IMR-90 (cell line): ENCODE measurements around the gene NEK2. TPM values are rescaled to one million over a fixed set of nuclear protein-coding genes. Genes with fewer than 3 reads are reported as not detected.

Experiments
- ATAC-seq: fragments of 200-7000 bp; cut with Tn5 transposase; 2 replicates; pipeline ENCODE4 v1.9.1; 2020; ENCODE audit warnings: low read depth, mild to moderate bottlenecking, moderate library complexity
- BruUV-seq: library from RNA; stranded (reverse); fragments of 400-500 nt; replicated peaks from 2 replicates; lab custom pipeline; 2021; lab: Mats Ljungman, UMichigan
- CTCF ChIA-PET: fragments of 300-600 bp; formaldehyde crosslinking; extraction: SDS; loops from one replicate; lab custom pipeline; 2021; ENCODE audit warnings: antibody characterized with exemption; lab: Yijun Ruan, JAX
- POLR2A ChIA-PET: fragments of 300-600 bp; sonication (Branson Sonifier 250); formaldehyde crosslinking; loops from one replicate; lab custom pipeline; 2022; ENCODE audit warnings: antibody characterized with exemption; ENCODE audit not compliant: unreplicated experiment; lab: Charles Lee
- DNase-seq: peaks from one replicate; pipeline ENCODE4 v3.0.0; 2013
- H2AFZ ChIP-seq: replicated peaks from 2 replicates; pipeline ENCODE3; 2013; ENCODE audit warnings: low read length, mild to moderate bottlenecking; ENCODE audit not compliant: poor library complexity
- H2AK5ac ChIP-seq: 2 replicates; pipeline ENCODE4 v1.6.1; 2013; ENCODE audit warnings: low read depth, low read length, inconsistent platforms
- H2AK9ac ChIP-seq: replicated peaks from 2 replicates; pipeline ENCODE3; 2013; ENCODE audit warnings: mild to moderate bottlenecking, low read depth, low read length, moderate library complexity; ENCODE audit not compliant: poor library complexity
- H2BK120ac ChIP-seq: 2 replicates; pipeline ENCODE4 v1.6.1; 2013; ENCODE audit warnings: low read depth, low read length, inconsistent platforms
- H2BK15ac ChIP-seq: 3 replicates; pipeline ENCODE4 v1.6.1; 2013; ENCODE audit warnings: low read depth, low read length, inconsistent platforms
- H2BK20ac ChIP-seq: 2 replicates; pipeline ENCODE4 v1.6.1; 2013; ENCODE audit warnings: low read depth, mild to moderate bottlenecking, inconsistent platforms, low read length, moderate library complexity
- H2BK5ac ChIP-seq: 2 replicates; pipeline ENCODE4 v1.6.1; 2013; ENCODE audit warnings: mild to moderate bottlenecking, low read depth, low read length, inconsistent platforms; ENCODE audit not compliant: poor library complexity, severe bottlenecking
- H3K14ac ChIP-seq: replicated peaks from 2 replicates; pipeline ENCODE4 v1.6.1; 2013; ENCODE audit warnings: low read depth, low read length, inconsistent platforms
- H3K18ac ChIP-seq: 2 replicates; pipeline ENCODE4 v1.6.1; 2013; ENCODE audit warnings: low read depth, low read length, control low read depth
- H3K23ac ChIP-seq: 2 replicates; pipeline ENCODE4 v1.6.1; 2013; ENCODE audit warnings: low read depth, low read length, inconsistent platforms
- H3K27ac ChIP-seq: 2 replicates; pipeline ENCODE4 v1.5.1; 2013; ENCODE audit warnings: mild to moderate bottlenecking, control low read depth, low read length; ENCODE audit not compliant: insufficient read depth
- H3K27me3 ChIP-seq: 2 replicates; pipeline ENCODE4 v1.6.1; 2013; ENCODE audit warnings: low read length; ENCODE audit not compliant: control insufficient read depth, insufficient read depth
- H3K36me3 ChIP-seq: 2 replicates; pipeline ENCODE4 v1.6.1; 2013; ENCODE audit warnings: low read length, mixed read lengths; ENCODE audit not compliant: control insufficient read depth, insufficient read depth
- H3K4ac ChIP-seq: 2 replicates; pipeline ENCODE4 v1.6.1; 2013; ENCODE audit warnings: low read depth, low read length, inconsistent platforms
- H3K4me1 ChIP-seq: 2 replicates; pipeline ENCODE4 v1.6.1; 2013; ENCODE audit warnings: low read length, mixed read lengths; ENCODE audit not compliant: control insufficient read depth, insufficient read depth
- H3K4me2 ChIP-seq: 2 replicates; pipeline ENCODE4 v1.6.1; 2013; ENCODE audit warnings: low read depth, mild to moderate bottlenecking, control low read depth, low read length, moderate library complexity
- H3K4me3 ChIP-seq: 2 replicates; pipeline ENCODE4 v1.5.1; 2013; ENCODE audit warnings: low read depth, mild to moderate bottlenecking, control low read depth, low read length, moderate library complexity; ENCODE audit not compliant: insufficient read depth
- H3K56ac ChIP-seq: 2 replicates; pipeline ENCODE4 v1.6.1; 2013; ENCODE audit warnings: low read length, inconsistent platforms; ENCODE audit not compliant: insufficient read depth; ENCODE audit errors: extremely low read depth
- H3K79me1 ChIP-seq, 2 experiments: 2 replicates each; pipeline ENCODE4 v1.6.1; 2013; ENCODE audit warnings: low read length in 2 of 2, inconsistent platforms in 1 of 2, low read depth in 1 of 2
- H3K9ac ChIP-seq: 2 replicates; pipeline ENCODE4 v1.6.1; 2013; ENCODE audit warnings: low read depth, low read length, control low read depth
- H3K9me1 ChIP-seq: 2 replicates; pipeline ENCODE4 v1.6.1; 2013; ENCODE audit warnings: low read length, inconsistent platforms; ENCODE audit not compliant: insufficient read depth
- H3K9me3 ChIP-seq: 2 replicates; pipeline ENCODE4 v1.6.1; 2013; ENCODE audit warnings: low read length; ENCODE audit not compliant: control insufficient read depth, insufficient read depth
- H4K20me1 ChIP-seq: 2 replicates; pipeline ENCODE4 v1.6.1; 2013; ENCODE audit warnings: low read length, inconsistent platforms; ENCODE audit not compliant: insufficient read depth
- H4K5ac ChIP-seq: 2 replicates; pipeline ENCODE4 v1.6.1; 2013; ENCODE audit warnings: mild to moderate bottlenecking, low read depth, low read length, control low read depth
- H4K8ac ChIP-seq, 2 experiments: 2 replicates each; pipeline ENCODE4 v1.6.1; 2013; ENCODE audit warnings: low read depth in 2 of 2, low read length in 2 of 2, control low read depth in 1 of 2, inconsistent platforms in 1 of 2
- H4K91ac ChIP-seq: 2 replicates; pipeline ENCODE4 v1.6.1; 2013; ENCODE audit warnings: low read depth, low read length, inconsistent platforms; ENCODE audit not compliant: insufficient read depth
- BHLHE40 ChIP-seq: fragments of 150-350 bp; IDR thresholded peaks from 2 replicates; pipeline ENCODE4 v1.6.1; 2016; ENCODE audit warnings: mild to moderate bottlenecking, low read depth, low read length
- CEBPB ChIP-seq: IDR thresholded peaks from 2 replicates; pipeline ENCODE4 v1.6.1; 2012; ENCODE audit warnings: low read depth, low read length, improper control_type of control experiment
- CHD1 ChIP-seq: IDR thresholded peaks from 2 replicates; pipeline ENCODE4 v1.6.1; 2012; ENCODE audit warnings: low read depth, low read length, improper control_type of control experiment
- CTCF ChIP-seq: conservative IDR thresholded peaks from 2 replicates; pipeline ENCODE4 v1.5.1; 2012; ENCODE audit warnings: mild to moderate bottlenecking, low read depth, low read length, improper control_type of control experiment
- FOS ChIP-seq: fragments of 150-350 bp; IDR thresholded peaks from 2 replicates; pipeline ENCODE4 v1.6.1; 2016; ENCODE audit warnings: low read depth, low read length
- MAFK ChIP-seq: IDR thresholded peaks from 2 replicates; pipeline ENCODE4 v1.6.1; 2012; ENCODE audit warnings: low read depth, low read length, improper control_type of control experiment
- MAZ ChIP-seq: IDR thresholded peaks from 2 replicates; pipeline ENCODE4 v1.6.1; 2012; ENCODE audit warnings: low read depth, mild to moderate bottlenecking, low read length, improper control_type of control experiment, moderate library complexity, borderline replicate concordance
- MXI1 ChIP-seq: IDR thresholded peaks from 2 replicates; pipeline ENCODE4 v1.6.1; 2012; ENCODE audit warnings: low read depth, mild to moderate bottlenecking, low read length, moderate library complexity, borderline replicate concordance
- NFE2L2 ChIP-seq: fragments of 150-350 bp; IDR thresholded peaks from 2 replicates; pipeline ENCODE4 v1.6.1; 2016; ENCODE audit warnings: low read depth, mild to moderate bottlenecking, low read length
- POLR2A ChIP-seq: IDR thresholded peaks from 2 replicates; pipeline ENCODE4 v1.6.1; 2012; ENCODE audit warnings: mild to moderate bottlenecking, low read depth, low read length
- RAD21 ChIP-seq: IDR thresholded peaks from 2 replicates; pipeline ENCODE4 v1.6.1; 2012; ENCODE audit warnings: low read length, improper control_type of control experiment
- RCOR1 ChIP-seq: IDR thresholded peaks from 2 replicates; pipeline ENCODE4 v1.6.1; 2012; ENCODE audit warnings: mild to moderate bottlenecking, low read length, improper control_type of control experiment; ENCODE audit not compliant: insufficient replicate concordance
- RFX5 ChIP-seq: IDR thresholded peaks from 2 replicates; pipeline ENCODE4 v1.8.0; 2012; ENCODE audit warnings: low read depth, mild to moderate bottlenecking, low read length, moderate library complexity
- SMC3 ChIP-seq: fragments of 150-350 bp; IDR thresholded peaks from 2 replicates; pipeline ENCODE4 v1.6.1; 2016; ENCODE audit warnings: low read depth, mild to moderate bottlenecking, antibody characterized with exemption, low read length, moderate library complexity
- USF2 ChIP-seq: fragments of 150-350 bp; IDR thresholded peaks from 2 replicates; pipeline ENCODE4 v1.6.1; 2017; ENCODE audit warnings: mild to moderate bottlenecking, antibody characterized with exemption, low read length, low read depth
- WGBS, 2 experiments: methylation state at CpG; one replicate each; pipeline versions ENCODE4 v1.1.5 to v1.1.7; 2013; ENCODE audit warnings: missing lambda C conversion rate in 2 of 2; ENCODE audit not compliant: insufficient read length in 1 of 2; ENCODE audit errors: extremely low coverage in 2 of 2; 5-methylcytosine and 5-hydroxymethylcytosine counted together
- dilution Hi-C: fragments of 300-500 bp; cut with HindIII; formaldehyde crosslinking; loops from one replicate; pipeline ENCODE4 v1.14.3; 2018; ENCODE audit warnings: low sequenced_read_pairs; ENCODE audit not compliant: unreplicated experiment
- in situ Hi-C: fragments of 300-500 bp; cut with MboI; formaldehyde crosslinking; loops from 3 replicates; pipeline ENCODE4 v1.14.3; 2019; ENCODE audit warnings: low sequenced_read_pairs, inconsistent platforms, mixed read lengths
- intact Hi-C: fragments of 100-400 bp; cut with micrococcal nuclease; formaldehyde crosslinking; loops from 2 replicates; pipeline ENCODE4 v1.10.0; 2022
- polyA plus RNA-seq, 3 experiments: library from polyadenylated mRNA; depleted of rRNA; stranded (reverse); fragments of >200 nt; gene quantifications; 2 replicates each; pipeline ENCODE4 v1.2.3, GENCODE V29; 2012; ENCODE audit warnings: low replicate concordance in 1 of 3
- total RNA-seq: library from RNA; depleted of rRNA; stranded (reverse); fragments of >200 nt; gene quantifications from 2 replicates; pipeline ENCODE4 v1.2.3, GENCODE V29; 2012
- TF ChIP-seq, protein P1 (sequence below): fragments of 150-350 bp; IDR thresholded peaks from 2 replicates; pipeline ENCODE4 v1.6.1; 2016; ENCODE audit warnings: low read depth, mild to moderate bottlenecking, low read length, moderate library complexity, borderline replicate concordance

Gene NEK2
- total and polyA plus RNA-seq, 2 of the 4 experiments (the other 2 are of a cell fraction): 9.9 to 26.0 TPM

DNA sequence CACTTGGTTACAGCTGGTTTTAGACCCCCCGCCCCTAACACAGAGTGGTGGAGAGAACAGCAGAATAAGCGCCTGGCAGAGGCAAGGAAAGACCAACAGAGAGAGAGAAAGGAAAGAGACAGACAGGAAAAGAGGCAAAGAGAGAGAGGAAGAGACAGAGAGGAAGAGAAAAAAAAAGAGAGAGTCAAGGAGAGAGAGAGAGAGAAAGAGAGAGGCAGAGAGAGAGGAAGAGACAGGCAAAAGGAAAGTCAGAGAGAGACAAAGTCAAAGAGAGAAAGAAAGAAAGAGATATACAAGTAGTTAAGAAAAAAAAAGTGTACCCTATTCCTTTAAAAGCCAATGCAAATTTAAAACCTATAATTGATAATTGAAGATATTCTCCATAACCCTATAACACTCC, 13.0 kb upstream of the NEK2 start:
- Histone ChIP-seq H4K20me1 (no peaks in the 10 kb centered on the region), H3K23ac (no peak overlapping the region), H3K9ac (no peak overlapping the region), H3K9me1 (no peaks in the 10 kb centered on the region), H2AFZ (no peak overlapping the region), H2BK120ac (no peak overlapping the region), H2AK5ac (no peak overlapping the region), H3K4me2 (no peak overlapping the region), H2BK5ac (no peak overlapping the region), H3K4me3 (no peak overlapping the region), H3K4me1 (no peaks in the 10 kb centered on the region), H3K4ac (no peak overlapping the region), H3K18ac (no peak overlapping the region), H3K36me3 (no peaks in the 10 kb centered on the region), H4K8ac (no peak overlapping the region), H4K91ac (no peak overlapping the region), H2BK20ac (no peak overlapping the region), H3K27ac (no peak overlapping the region), H3K14ac (no peak overlapping the region), H3K9me3 (no peaks in the 10 kb centered on the region), H4K5ac (no peak overlapping the region), H2BK15ac (no peak overlapping the region), H3K56ac (no peak overlapping the region), H2AK9ac (no peak overlapping the region), H3K27me3 (peaks cover 8% of the 10 kb centered on the region), H3K79me1 (no peaks in the 10 kb centered on the region)
- dilution Hi-C loops (no loop called here), in situ Hi-C loops (loop anchor here (10.0 to 25.0 kb wide), 3 partner anchors 346 to 766 kb away; partner anchors contain the start of genes DTL and INTS7), intact Hi-C loops (no loop called here)
- CTCF ChIA-PET: no interaction called here
- ATAC-seq (no peak), DNase-seq (no peak)
- BruUV-seq: no TSS peak
- whole genome bisulfite sequencing, 2 experiments: no CpG with 5 or more reads among the region's 2 CpGs
- TF ChIP-seq CTCF (no peak), CHD1 (no peak), MAZ (no peak), RFX5 (no peak), SMC3 (no peak), MAFK (no peak), MXI1 (no peak), NFE2L2 (no peak), CEBPB (no peak), RCOR1 (no peak), POLR2A (no peak), RAD21 (no peak), BHLHE40 (no peak), USF2 (no peak), FOS (no peak)
- TF ChIP-seq, protein P1, sequence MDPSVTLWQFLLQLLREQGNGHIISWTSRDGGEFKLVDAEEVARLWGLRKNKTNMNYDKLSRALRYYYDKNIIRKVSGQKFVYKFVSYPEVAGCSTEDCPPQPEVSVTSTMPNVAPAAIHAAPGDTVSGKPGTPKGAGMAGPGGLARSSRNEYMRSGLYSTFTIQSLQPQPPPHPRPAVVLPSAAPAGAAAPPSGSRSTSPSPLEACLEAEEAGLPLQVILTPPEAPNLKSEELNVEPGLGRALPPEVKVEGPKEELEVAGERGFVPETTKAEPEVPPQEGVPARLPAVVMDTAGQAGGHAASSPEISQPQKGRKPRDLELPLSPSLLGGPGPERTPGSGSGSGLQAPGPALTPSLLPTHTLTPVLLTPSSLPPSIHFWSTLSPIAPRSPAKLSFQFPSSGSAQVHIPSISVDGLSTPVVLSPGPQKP: no peak
- POLR2A ChIA-PET: no interaction called here
